HG02588 (cell line): ENCODE data around the gene AASDH.

Source experiments
- ATAC-seq: cut with Tn5 transposase; IDR thresholded peaks from one replicate; pipeline ENCODE4 v1.9.1; 2021; ENCODE audit warnings: mild to moderate bottlenecking, moderate library complexity; ENCODE audit not compliant: unreplicated experiment

AASDH gene

GRCh38 chr4:56387023-56388001, at the start of gene AASDH:
Gene AASDH (minus strand): TSS chr4:56387491. CDS start chr4:56384299, 3,192 bp downstream.
- peak; percentile 95 for ATAC-seq

DNA sequence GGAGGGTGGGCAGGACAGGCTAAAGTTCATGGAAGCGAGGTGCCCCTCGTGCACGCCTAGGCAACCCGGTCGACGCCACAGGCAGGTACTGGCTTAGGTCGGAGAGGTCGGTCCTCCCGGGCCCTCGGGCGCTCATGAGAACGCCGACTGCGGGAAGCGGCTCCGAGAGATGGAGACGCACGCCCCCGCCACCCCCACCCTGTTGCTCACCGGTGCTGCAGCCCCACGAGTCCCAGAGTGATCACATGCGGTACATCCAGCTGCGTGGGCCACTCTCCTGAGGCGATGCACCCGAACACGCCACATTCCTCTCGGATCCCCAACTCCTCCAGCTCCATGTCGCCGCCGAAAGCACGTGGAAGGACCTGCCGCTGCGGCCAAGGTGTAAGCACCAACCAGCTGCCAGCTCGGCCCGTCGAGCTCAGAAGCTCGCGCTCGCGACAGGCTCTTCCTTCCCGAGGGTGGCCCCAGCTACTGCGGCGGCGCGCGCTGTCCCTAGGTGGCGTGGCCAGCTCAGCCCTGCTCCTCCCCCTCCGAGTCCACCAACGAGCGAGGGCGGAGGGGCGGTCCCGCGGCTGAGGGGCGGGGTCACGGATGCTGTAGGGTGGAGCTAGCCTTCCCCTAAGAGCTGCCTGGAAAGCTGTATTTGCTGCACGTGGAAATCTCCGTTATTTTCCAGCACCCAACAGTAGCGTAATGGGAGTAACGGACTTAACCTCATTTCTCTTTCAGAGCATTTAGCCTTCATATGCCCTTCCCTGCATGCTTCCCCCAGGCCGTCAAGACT, 48.0 kb upstream of the AASDH start, which contains the start of gene PPAT:
PPAT (minus strand) TSS at position 476 of the 787 bp plus-strand sequence; CDS start at position 338, 138 bp downstream.
- ATAC-seq: peak; percentile 74

DNA sequence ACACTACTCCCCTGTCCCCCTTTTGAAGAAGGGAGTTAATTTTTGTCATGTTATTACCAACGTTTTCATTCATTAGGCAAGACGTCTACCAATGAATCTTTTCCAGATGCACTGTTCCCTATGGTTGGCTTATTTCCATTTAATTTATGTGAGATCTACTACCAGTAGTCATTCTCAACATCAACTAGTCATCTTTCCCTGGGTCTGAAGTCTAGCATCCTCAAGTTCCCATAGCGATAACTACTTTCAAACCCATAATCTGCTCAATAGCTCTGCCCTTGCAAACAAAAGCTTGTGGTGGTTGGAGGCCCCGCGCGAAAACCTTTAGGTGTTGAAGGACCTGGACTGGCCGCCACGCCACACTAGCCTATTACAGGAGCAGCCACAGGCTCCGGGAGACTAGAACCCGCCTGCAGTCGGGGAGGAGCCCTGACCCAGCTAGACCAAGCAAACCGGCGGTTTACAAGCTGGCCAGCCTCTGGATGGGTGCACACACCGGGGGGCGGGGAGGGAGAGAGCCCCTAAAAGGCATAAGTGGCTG, 47.4 kb upstream of the AASDH start:
- ATAC-seq: peak; percentile 17

DNA sequence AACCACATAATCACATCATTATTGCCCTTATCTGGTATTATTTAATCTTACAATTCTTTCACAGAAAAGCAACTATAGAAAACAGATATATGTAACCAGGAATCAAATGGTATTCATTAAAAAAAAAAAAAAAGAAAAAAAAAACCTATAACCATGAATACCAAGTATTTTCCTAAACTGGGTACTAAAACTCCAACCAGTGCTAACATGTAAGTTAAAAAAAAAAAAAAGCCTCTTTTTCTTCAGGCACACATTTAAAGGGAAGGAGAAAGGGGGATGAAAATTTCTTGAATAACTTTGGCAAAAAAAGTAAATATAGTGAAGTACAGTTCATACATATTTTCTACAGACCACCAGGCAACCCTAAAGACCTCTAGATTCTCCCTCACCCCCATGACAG, 46.0 kb upstream of the AASDH start:
- no peak for ATAC-seq

GRCh38 chr4:56430203-56430602, 42.9 kb upstream of the AASDH start:
- ATAC-seq: no peak

DNA sequence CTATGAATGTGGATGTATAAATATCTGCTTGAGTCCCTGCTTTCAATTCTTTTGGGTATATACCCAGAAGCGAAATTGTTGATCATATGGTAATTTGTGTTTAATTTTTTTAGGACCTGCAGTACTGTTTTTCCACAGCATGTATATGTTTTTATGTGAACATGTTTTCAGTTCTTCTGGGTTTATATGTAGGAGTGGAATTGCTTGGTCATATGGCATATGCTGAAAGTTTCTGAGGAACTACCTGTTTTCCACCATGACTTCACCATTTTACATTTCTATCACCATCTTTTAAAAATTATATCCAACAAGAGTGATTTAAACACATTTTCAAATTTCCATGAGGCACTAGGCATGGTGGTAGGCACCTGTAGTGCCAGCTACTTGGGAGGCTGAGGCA, 39.9 kb upstream of the AASDH start:
- no peak for ATAC-seq

DNA sequence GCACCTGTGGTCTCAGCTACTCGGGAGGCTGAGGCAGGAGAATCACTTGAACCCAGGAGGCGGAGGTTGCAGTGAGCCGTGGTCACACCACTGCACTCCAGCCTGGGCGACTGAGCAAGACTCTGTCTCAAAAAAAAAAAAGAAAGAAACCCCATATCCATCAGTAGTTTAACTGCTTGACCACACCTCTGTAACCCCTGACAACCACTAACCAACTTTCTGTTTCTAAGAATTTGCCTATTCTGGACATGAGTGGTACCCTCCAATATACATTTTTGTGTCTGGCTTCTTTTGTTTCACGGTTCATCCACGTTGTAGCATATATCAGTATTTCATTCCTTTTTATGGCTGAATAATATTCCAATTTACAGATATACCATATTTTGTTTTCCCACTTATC, 39.0 kb upstream of the AASDH start:
- peak; percentile 88 for ATAC-seq

DNA sequence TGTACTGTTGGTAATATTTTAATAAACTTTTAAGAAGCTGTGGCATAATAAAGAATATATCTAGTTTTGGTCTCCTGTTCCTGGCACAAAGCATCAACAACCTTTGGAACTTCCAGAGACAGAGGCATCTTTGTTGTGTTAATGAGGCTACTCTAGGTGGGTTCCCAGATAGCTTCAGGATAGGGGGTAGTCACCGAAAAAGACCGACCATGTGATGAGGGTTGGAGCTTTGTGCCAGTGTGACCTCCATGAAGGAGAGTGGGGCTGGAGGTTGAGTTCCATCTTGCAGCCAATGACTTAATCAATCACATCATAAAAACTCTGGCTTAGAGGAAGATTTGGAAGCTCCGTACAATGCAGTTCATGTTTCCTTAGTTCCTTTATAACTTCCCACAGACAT, 38.2 kb upstream of the AASDH start:
- ATAC-seq: no peak

GRCh38 chr4:56424697-56425514, 37.6 kb upstream of the AASDH start:
- ATAC-seq: no peak

- no peak for ATAC-seq
Measured at GRCh38 chr4:56424176-56424575, 36.9 kb upstream of the AASDH start.

GRCh38 chr4:56417396-56417795, 30.1 kb upstream of the AASDH start:
- ATAC-seq: no peak

GRCh38 chr4:56416349-56416748, 29.1 kb upstream of the AASDH start:
- no peak for ATAC-seq

DNA sequence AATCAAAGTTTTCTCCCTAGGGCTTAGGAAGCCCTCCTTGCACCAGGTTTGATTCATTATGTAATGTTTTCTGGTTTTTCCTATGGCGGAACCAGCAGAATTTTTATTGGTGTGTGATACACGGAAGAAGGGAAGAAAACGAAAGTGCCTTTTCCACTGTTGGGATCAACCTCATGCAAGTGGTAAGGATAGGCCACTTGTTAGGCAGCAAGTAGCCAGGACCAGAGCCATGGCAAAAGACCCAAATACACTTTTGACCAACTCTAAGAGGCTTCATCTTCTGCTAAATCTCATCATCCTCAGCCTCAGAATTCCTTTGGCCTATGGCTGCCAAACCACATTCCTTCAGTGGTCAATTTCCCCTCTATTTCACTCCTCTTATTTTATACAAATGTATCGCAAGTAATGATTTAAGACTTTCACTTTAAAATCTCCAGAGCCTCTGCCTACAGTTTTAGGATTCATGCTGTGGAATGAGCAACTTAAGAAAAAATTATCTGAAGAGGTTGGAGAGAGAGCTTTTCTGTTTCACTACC, 26.9 kb upstream of the AASDH start:
- ATAC-seq: no peak

- ATAC-seq: no peak
Measured at GRCh38 chr4:56410247-56411062, 23.2 kb upstream of the AASDH start.

DNA sequence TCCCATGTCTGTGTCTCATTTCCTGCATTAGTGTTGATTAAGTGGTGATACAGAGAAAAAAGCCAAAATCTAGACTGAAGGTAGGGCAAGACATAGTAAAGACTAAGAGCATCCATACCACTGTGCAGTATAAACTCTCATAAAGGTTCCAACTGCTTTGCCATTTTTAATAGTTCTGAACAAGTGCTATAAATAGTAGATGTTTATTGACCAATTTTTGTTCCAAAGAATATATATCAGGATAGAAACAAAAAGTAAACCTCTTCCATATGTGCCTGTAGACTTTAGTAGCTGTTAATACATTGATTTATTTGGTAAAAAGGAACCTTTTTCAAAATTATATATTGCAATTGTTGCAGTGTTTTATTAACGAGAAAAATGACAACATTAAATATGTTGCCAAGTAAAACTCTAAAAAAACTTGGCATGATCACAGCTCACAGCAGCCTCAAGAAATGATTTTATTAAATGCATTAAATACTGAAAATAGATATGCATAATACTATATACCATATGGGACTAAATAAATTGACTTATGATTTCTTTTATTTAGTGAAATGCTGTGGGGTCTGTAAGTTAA, 22.3 kb upstream of the AASDH start:
- ATAC-seq: no peak

- ATAC-seq: no peak
Measured at GRCh38 chr4:56408978-56409377, 21.7 kb upstream of the AASDH start.

- no peak for ATAC-seq
Measured at GRCh38 chr4:56406151-56406550, 18.9 kb upstream of the AASDH start.

DNA sequence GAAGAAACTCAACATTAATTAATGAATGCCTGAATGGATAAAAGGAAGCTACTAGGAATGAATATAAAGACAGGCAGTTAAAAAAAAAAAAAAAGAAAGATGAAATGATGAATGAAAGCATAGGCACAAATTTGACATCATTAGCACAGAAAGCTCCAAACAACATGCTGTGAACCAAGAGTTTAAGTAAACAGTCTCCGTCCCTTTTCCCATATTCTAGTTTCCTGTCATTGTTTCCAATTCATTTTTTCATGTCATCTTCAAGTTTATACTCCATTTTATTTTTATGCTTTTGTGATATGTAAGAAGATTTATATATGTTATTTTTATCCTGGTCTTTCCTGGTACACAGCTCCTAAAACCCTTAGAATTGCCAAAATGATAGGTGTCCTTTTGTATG, 17.7 kb upstream of the AASDH start:
- no peak for ATAC-seq

- ATAC-seq: no peak
Measured at GRCh38 chr4:56400560-56400959, 13.3 kb upstream of the AASDH start.
